HFFc6 (cell line): Measurements from ENCODE around the gene KCNQ1. TPM values are rescaled to one million over a fixed set of nuclear protein-coding genes. Genes with fewer than 3 reads are reported as not detected.

Source experiments
- DNase-seq: peaks from one replicate; pipeline ENCODE4 v3.0.0-alpha.2; 2018
- H3K27ac Mint-ChIP-seq: 2 replicates; pipeline ENCODE4 v1.8.0; 2020; ENCODE audit warnings: mild to moderate bottlenecking, mixed read lengths
- H3K27me3 Mint-ChIP-seq: 2 replicates; pipeline ENCODE4 v1.8.0; 2021; ENCODE audit warnings: mild to moderate bottlenecking, moderate library complexity, mixed read lengths; ENCODE audit not compliant: insufficient read depth
- H3K36me3 Mint-ChIP-seq: 2 replicates; pipeline ENCODE4 v1.8.0; 2021; ENCODE audit warnings: low read depth, mixed read lengths
- H3K4me1 Mint-ChIP-seq: 2 replicates; pipeline ENCODE4 v1.8.0; 2020; ENCODE audit warnings: low read depth, mixed read lengths
- H3K4me3 Mint-ChIP-seq: 2 replicates; pipeline ENCODE4 v1.8.0; 2020; ENCODE audit warnings: mild to moderate bottlenecking, moderate library complexity, mixed read lengths
- H3K9me3 Mint-ChIP-seq: 2 replicates; pipeline ENCODE4 v1.8.0; 2020; ENCODE audit warnings: mild to moderate bottlenecking, mixed read lengths
- CTCF ChIP-seq: fragments of 200-600 bp; sonication (generic); IDR thresholded peaks from 2 replicates; pipeline ENCODE4 v1.5.0; 2021; ENCODE audit warnings: antibody characterized with exemption, mild to moderate bottlenecking
- long read RNA-seq: library from polyadenylated mRNA; unstranded; transcript quantifications from one replicate; pipeline ENCODE4 v2.0.0, GENCODE V29; 2019
- total RNA-seq, 6 experiments: library from RNA; stranded (reverse); fragmentation: NEBNext Ultra II Directional; extraction: Animal tissue kit (Norgen Biotek cat#: 25700); gene quantifications; 2 replicates in 1 of 6; 3 replicates in 5 of 6; pipeline ENCODE4 v1.2.3, GENCODE V29; 2021

The KCNQ1 gene
- total RNA-seq, result not detected
- long read RNA-seq, partial matches to known transcripts, result 0 of 1 reads
- long read RNA-seq, other reads (novel, unspliced or antisense), result 1 of 1 reads

- Mint-ChIP-seq H3K4me1 (no peaks in the 10 kb centered on the region), H3K9me3 (peaks cover 5% of the 10 kb centered on the region; the same call in 1 of the 2 replicates), H3K27ac (no peak within 1 kb of the TSS), H3K27me3 (peaks cover 27% of the 10 kb centered on the region), H3K36me3 (no peaks in the 10 kb centered on the region), H3K4me3 (no peak within 1 kb of the TSS)
- TF ChIP-seq CTCF, result no peak
- no peak for DNase-seq
These were observed at the start of gene KCNQ1 for GRCh38 chr11:2444821-2445745. Gene KCNQ1 (plus strand): TSS chr11:2445008. CDS start chr11:2445099, 91 bp downstream.

GRCh38 chr11:2395211-2395730 is 49.5 kb upstream of the KCNQ1 start:
- peaks cover 12% of the 10 kb centered on the region for H3K36me3 Mint-ChIP-seq
- no peaks in the 10 kb centered on the region for H3K9me3 Mint-ChIP-seq
- no peak for TF ChIP-seq CTCF
- H3K4me3 Mint-ChIP-seq, result no peak overlapping the region
- H3K27ac Mint-ChIP-seq, result no peak overlapping the region
- H3K4me1 Mint-ChIP-seq, result peaks cover 14% of the 10 kb centered on the region
- DNase-seq, result no peak
- no peaks in the 10 kb centered on the region; the same call in 1 of the 2 replicates for H3K27me3 Mint-ChIP-seq

GRCh38 chr11:2395856-2396255 is 49.0 kb upstream of the KCNQ1 start:
- TF ChIP-seq CTCF, result no peak
- Mint-ChIP-seq H3K4me1 (peaks cover 8% of the 10 kb centered on the region), H3K27ac (no peak overlapping the region), H3K9me3 (no peaks in the 10 kb centered on the region), H3K4me3 (no peak overlapping the region), H3K36me3 (peaks cover 12% of the 10 kb centered on the region), H3K27me3 (peaks cover 3% of the 10 kb centered on the region; the same call in 1 of the 2 replicates)
- DNase-seq, result no peak

GRCh38 chr11:2396471-2396870 is 48.3 kb upstream of the KCNQ1 start:
- H3K36me3 Mint-ChIP-seq, result peaks cover 16% of the 10 kb centered on the region
- peaks cover 11% of the 10 kb centered on the region for H3K4me1 Mint-ChIP-seq
- no peak for DNase-seq
- peaks cover 3% of the 10 kb centered on the region for H3K27me3 Mint-ChIP-seq
- TF ChIP-seq CTCF, result no peak
- no peaks in the 10 kb centered on the region for H3K9me3 Mint-ChIP-seq
- no peak overlapping the region for H3K27ac Mint-ChIP-seq
- H3K4me3 Mint-ChIP-seq, result no peak overlapping the region

GRCh38 chr11:2397005-2397404 is 47.8 kb upstream of the KCNQ1 start:
- Mint-ChIP-seq H3K27ac (no peak overlapping the region), H3K27me3 (peaks cover 8% of the 10 kb centered on the region), H3K4me1 (peaks cover 14% of the 10 kb centered on the region), H3K9me3 (no peaks in the 10 kb centered on the region), H3K4me3 (no peak overlapping the region), H3K36me3 (peaks cover 18% of the 10 kb centered on the region)
- no peak for DNase-seq
- no peak for TF ChIP-seq CTCF
